WTC11 (cell line): ENCODE results near the gene TMEM63C. TPM values are rescaled to one million over a fixed set of nuclear protein-coding genes. Genes with fewer than 3 reads are reported as not detected.

Experiments used
- ATAC-seq: fragments of 200-7000 bp; cut with Tn5 transposase; 2 replicates; pipeline ENCODE4 v1.10.0; 2021; ENCODE audit warnings: mild to moderate bottlenecking, moderate library complexity
- CTCF ChIA-PET: fragments of 300-600 bp; sonication (Branson Sonifier 250); formaldehyde crosslinking; loops from one replicate; lab custom pipeline; 2021; ENCODE audit warnings: antibody characterized with exemption; lab: Charles Lee
- POLR2A ChIA-PET: fragments of 350-600 bp; sonication (Branson Sonifier 250); formaldehyde crosslinking; loops from one replicate; lab custom pipeline; 2021; ENCODE audit warnings: antibody characterized with exemption; lab: Charles Lee
- DNase-seq: peaks from one replicate; pipeline ENCODE4 v3.0.0; 2021; ENCODE audit warnings: low spot score
- H3K27ac Mint-ChIP-seq: 2 replicates; pipeline ENCODE4 v1.8.0; 2021; ENCODE audit warnings: mixed read lengths
- H3K27me3 Mint-ChIP-seq: 2 replicates; pipeline ENCODE4 v1.8.0; 2021; ENCODE audit warnings: low read depth, mild to moderate bottlenecking, moderate library complexity, mixed read lengths
- H3K36me3 Mint-ChIP-seq: 2 replicates; pipeline ENCODE4 v1.8.0; 2021; ENCODE audit warnings: mixed read lengths
- H3K4me1 Mint-ChIP-seq: 2 replicates; pipeline ENCODE4 v1.8.0; 2022; ENCODE audit warnings: mixed read lengths
- H3K4me3 Mint-ChIP-seq: 2 replicates; pipeline ENCODE4 v1.8.0; 2021; ENCODE audit warnings: mild to moderate bottlenecking, moderate library complexity, mixed read lengths
- H3K9me3 Mint-ChIP-seq: 2 replicates; pipeline ENCODE4 v1.8.0; 2021; ENCODE audit warnings: mixed read lengths
- ATF2 ChIP-seq: sonication (generic); formaldehyde crosslinking; IDR thresholded peaks from 2 replicates; pipeline ENCODE4 v1.8.1; 2022; ENCODE audit warnings: low read depth, missing genetic modification reagents, borderline replicate concordance
- E2F5 ChIP-seq: sonication (generic); formaldehyde crosslinking; IDR thresholded peaks from 2 replicates; pipeline ENCODE4 v1.8.1; 2022; ENCODE audit warnings: mild to moderate bottlenecking, moderate library complexity, missing genetic modification reagents
- EMX1 ChIP-seq: fragments of 250-450 bp; sonication (Bioruptor Pico); IDR thresholded peaks from 2 replicates; pipeline ENCODE4 v1.8.0; 2021; ENCODE audit warnings: mild to moderate bottlenecking
- ERG ChIP-seq: fragments of 250-450 bp; sonication (Bioruptor Pico); IDR thresholded peaks from 2 replicates; pipeline ENCODE4 v1.8.0; 2021; ENCODE audit warnings: mild to moderate bottlenecking
- ESRRA ChIP-seq: sonication (generic); formaldehyde crosslinking; IDR thresholded peaks from 2 replicates; pipeline ENCODE4 v1.8.1; 2022; ENCODE audit warnings: mild to moderate bottlenecking, missing genetic modification reagents, borderline replicate concordance
- ETV6 ChIP-seq: sonication (generic); formaldehyde crosslinking; IDR thresholded peaks from 2 replicates; pipeline ENCODE4 v1.8.1; 2022; ENCODE audit warnings: mild to moderate bottlenecking, missing genetic modification reagents
- FOXP4 ChIP-seq: sonication (generic); formaldehyde crosslinking; IDR thresholded peaks from 2 replicates; pipeline ENCODE4 v1.8.0; 2022; ENCODE audit warnings: mild to moderate bottlenecking, missing genetic modification reagents
- IRF1 ChIP-seq: sonication (generic); formaldehyde crosslinking; IDR thresholded peaks from 2 replicates; pipeline ENCODE4 v1.8.0; 2023; ENCODE audit warnings: missing genetic modification reagents
- MAX ChIP-seq: sonication (generic); formaldehyde crosslinking; IDR thresholded peaks from 2 replicates; pipeline ENCODE4 v1.8.0; 2022; ENCODE audit warnings: mild to moderate bottlenecking, missing genetic modification reagents
- NR3C1 ChIP-seq: sonication (generic); formaldehyde crosslinking; conservative IDR thresholded peaks from 2 replicates; pipeline ENCODE4 v1.8.1; 2023; ENCODE audit warnings: low read depth, mild to moderate bottlenecking, missing genetic modification reagents
- RELA ChIP-seq: sonication (generic); formaldehyde crosslinking; IDR thresholded peaks from 2 replicates; pipeline ENCODE4 v1.8.1; 2022; ENCODE audit warnings: missing genetic modification reagents, mild to moderate bottlenecking, borderline replicate concordance
- SMAD4 ChIP-seq: sonication (generic); formaldehyde crosslinking; IDR thresholded peaks from 2 replicates; pipeline ENCODE4 v1.8.0; 2022; ENCODE audit warnings: mild to moderate bottlenecking, missing genetic modification reagents
- SP1 ChIP-seq: sonication (generic); formaldehyde crosslinking; conservative IDR thresholded peaks from 2 replicates; pipeline ENCODE4 v1.8.1; 2022; ENCODE audit warnings: missing genetic modification reagents
- ZNF138 ChIP-seq: sonication (generic); formaldehyde crosslinking; conservative IDR thresholded peaks from 2 replicates; pipeline ENCODE4 v1.8.1; 2022; ENCODE audit warnings: mild to moderate bottlenecking, moderate library complexity, missing genetic modification reagents
- ZNF232 ChIP-seq: sonication (generic); formaldehyde crosslinking; IDR thresholded peaks from 2 replicates; pipeline ENCODE4 v1.8.0; 2022; ENCODE audit warnings: mild to moderate bottlenecking, missing genetic modification reagents
- ZNF423 ChIP-seq: fragments of 250-450 bp; sonication (Bioruptor Pico); IDR thresholded peaks from 2 replicates; pipeline ENCODE4 v2.1.2; 2022; ENCODE audit warnings: mild to moderate bottlenecking, moderate library complexity
- ZNF425 ChIP-seq: fragments of 250-450 bp; sonication (Bioruptor Pico); conservative IDR thresholded peaks from 2 replicates; pipeline ENCODE4 v1.9.0; 2021; ENCODE audit warnings: mild to moderate bottlenecking
- total RNA-seq: library from RNA; stranded (reverse); gene quantifications from 3 replicates; pipeline ENCODE4 v1.2.3, GENCODE V29; 2021

TMEM63C gene
- total RNA-seq, 1 experiment from 2014 or later: 8.8 TPM

GRCh38 chr14:77204459-77204771 is 22.8 kb downstream of the TMEM63C start:
- POLR2A ChIA-PET: interaction anchor here (1.2 kb wide), 1 partner anchor 71 kb away, joined by 3 read pairs; no protein-coding TSS in a partner anchor
- no peaks in the 10 kb centered on the region for H3K36me3 Mint-ChIP-seq
- no peaks in the 10 kb centered on the region; the same call in 1 of the 2 replicates for H3K9me3 Mint-ChIP-seq
- H3K27me3 Mint-ChIP-seq: peaks cover 3% of the 10 kb centered on the region; the same call in 1 of the 2 replicates
- CTCF ChIA-PET: interaction anchor here (0.8 to 4.2 kb wide), 13 partner anchors 9 to 80 kb away, joined by 3 to 26 read pairs (median 3); partner anchors contain the start of genes TMEM63C and ZDHHC22
- DNase-seq: no peak
- H3K4me3 Mint-ChIP-seq: no peak overlapping the region
- peaks cover 27% of the 10 kb centered on the region for H3K4me1 Mint-ChIP-seq
- ATAC-seq: no peak
- TF ChIP-seq SP1 (CRISPR knock-in tag): no peak
- TF ChIP-seq RELA (CRISPR knock-in tag): no peak
- no peak for TF ChIP-seq IRF1 (CRISPR knock-in tag)
- TF ChIP-seq FOXP4: no peak
- TF ChIP-seq ZNF138 (CRISPR knock-in tag): no peak
- H3K27ac Mint-ChIP-seq: no peak overlapping the region

GRCh38 chr14:77204907-77205306 is 23.3 kb downstream of the TMEM63C start:
- TF ChIP-seq ZNF425 (CRISPR knock-in tag) (no peak), ESRRA (CRISPR knock-in tag) (no peak), ETV6 (CRISPR knock-in tag) (no peak), ERG (CRISPR knock-in tag) (no peak), ZNF423 (CRISPR knock-in tag) (no peak), RELA (CRISPR knock-in tag) (no peak), EMX1 (CRISPR knock-in tag) (no peak), FOXP4 (no peak), ATF2 (CRISPR knock-in tag) (no peak), ZNF232 (CRISPR knock-in tag) (no peak), E2F5 (CRISPR knock-in tag) (no peak), SMAD4 (CRISPR knock-in tag) (no peak), NR3C1 (CRISPR knock-in tag) (no peak), MAX (CRISPR knock-in tag) (no peak)
- no peak for ATAC-seq
- H3K36me3 Mint-ChIP-seq: no peaks in the 10 kb centered on the region
- DNase-seq: no peak
- ChIA-PET POLR2A (interaction anchor here (1.2 kb wide), 1 partner anchor 71 kb away, joined by 3 read pairs; no protein-coding TSS in a partner anchor), CTCF (interaction anchor here (1.0 to 4.2 kb wide), 7 partner anchors 9 to 81 kb away, joined by 3 to 26 read pairs (median 4); no protein-coding TSS in a partner anchor)
- no peak overlapping the region for H3K27ac Mint-ChIP-seq
- H3K4me3 Mint-ChIP-seq: no peak overlapping the region
- peaks cover 27% of the 10 kb centered on the region for H3K4me1 Mint-ChIP-seq
- H3K27me3 Mint-ChIP-seq: no peaks in the 10 kb centered on the region
- no peaks in the 10 kb centered on the region; the same call in 1 of the 2 replicates for H3K9me3 Mint-ChIP-seq
